ENCODE data around the gene ZPLD1. TPM values are rescaled to one million over a fixed set of nuclear protein-coding genes. Genes with fewer than 3 reads are reported as not detected.

Gene ZPLD1
- total RNA-seq, 1 experiment from 2014 or later: 1.2 TPM

DNA sequence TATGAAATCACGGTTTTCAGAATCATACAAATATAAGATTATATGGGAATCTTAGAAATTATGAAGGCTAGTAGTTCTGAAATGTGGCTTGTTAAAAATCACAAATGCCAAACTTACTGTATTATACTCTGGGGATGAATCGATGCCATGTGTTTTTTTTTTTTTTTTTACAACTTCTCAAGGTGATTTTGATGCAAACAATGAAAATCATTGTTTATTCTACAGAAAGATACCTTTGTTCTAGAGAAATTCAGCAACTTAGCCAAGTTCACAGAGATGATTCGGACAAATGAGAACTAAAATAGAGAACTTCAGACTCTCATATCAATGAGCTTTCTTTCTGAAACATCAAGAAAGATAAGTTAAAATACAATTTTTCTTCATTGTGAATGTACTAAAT lies 92.0 kb downstream of the ZPLD1 start:
- no peak for DNase-seq (ENCODE audit: low read depth)

DNA sequence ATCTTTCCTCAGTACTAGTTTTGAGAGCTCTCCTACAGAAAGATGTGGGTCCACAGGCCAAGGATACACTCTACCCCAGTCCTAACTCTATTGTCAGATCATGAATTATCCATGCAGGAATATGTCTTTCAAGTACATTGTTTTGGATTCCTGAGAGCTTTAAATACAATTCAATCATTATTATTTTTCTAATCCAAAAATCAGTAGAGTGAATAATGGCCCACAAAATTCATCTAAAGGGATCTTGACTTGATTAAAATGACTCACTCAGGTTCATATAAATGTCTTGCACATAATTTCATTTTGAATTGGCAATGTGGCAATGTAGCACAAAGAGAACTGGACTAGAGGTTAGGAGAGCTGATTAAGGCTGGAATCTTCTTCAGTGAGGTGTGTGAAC lies 93.9 kb downstream of the ZPLD1 start:
- DNase-seq (ENCODE audit: low read depth): no peak
